GM12872 (cell line): Measurements from ENCODE around the gene SRP14.

ENCODE experiments used
- CTCF ChIP-seq: IDR thresholded peaks from 3 replicates; pipeline ENCODE4 v1.5.1; 2011; ENCODE audit warnings: low read depth, mild to moderate bottlenecking, low read length, moderate library complexity; ENCODE audit not compliant: insufficient read depth

SRP14 gene

DNA sequence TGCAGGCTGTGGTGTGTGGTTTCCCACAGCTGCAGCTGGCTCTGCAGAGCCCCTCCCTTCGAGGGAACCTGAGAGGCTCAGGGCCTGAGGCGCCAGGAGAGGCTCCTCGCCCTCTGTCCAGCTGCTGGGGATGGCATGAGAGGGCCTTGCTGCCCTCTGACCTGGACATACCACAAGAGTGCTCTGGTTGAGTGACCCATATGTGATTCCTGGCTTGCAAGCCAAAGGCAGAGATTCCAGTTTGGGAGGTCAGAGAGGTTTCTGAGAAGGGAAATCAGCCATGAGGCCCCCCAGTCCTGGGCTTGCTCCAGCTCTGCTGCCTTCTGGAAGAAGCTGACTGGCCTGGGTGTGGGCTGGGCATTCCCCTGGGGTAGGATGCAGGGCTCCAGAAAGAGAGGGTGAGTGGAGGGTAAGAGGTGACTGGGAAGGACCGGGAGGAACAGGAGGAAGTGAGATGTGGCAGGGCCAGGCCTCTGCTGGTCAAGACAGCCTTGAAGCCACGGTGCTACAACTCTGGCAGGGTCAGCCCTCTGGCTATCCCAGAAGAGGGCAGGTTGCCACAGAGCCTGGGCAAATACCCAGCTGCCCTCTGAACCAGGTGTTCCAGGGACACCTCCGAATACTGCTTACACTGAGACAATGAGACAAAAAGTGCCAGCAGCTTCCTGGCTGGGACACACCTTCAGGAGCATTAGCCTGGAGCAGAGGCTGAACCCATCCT is 16.0 kb upstream of the SRP14 start:
- TF ChIP-seq CTCF = no peak

DNA sequence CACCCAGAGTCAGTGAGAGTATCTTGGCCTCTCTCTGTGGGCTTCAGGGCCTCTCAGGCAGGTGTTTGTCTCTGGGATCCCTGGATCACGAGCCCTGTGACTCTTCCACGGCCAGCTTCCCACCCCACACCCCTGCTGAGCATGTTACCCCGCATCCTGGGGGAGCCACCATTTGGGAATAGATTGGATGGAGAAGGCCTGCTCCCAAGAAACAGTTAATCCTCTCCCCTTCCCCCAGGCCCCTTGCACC is 15.5 kb upstream of the SRP14 start:
- no peak for TF ChIP-seq CTCF

DNA sequence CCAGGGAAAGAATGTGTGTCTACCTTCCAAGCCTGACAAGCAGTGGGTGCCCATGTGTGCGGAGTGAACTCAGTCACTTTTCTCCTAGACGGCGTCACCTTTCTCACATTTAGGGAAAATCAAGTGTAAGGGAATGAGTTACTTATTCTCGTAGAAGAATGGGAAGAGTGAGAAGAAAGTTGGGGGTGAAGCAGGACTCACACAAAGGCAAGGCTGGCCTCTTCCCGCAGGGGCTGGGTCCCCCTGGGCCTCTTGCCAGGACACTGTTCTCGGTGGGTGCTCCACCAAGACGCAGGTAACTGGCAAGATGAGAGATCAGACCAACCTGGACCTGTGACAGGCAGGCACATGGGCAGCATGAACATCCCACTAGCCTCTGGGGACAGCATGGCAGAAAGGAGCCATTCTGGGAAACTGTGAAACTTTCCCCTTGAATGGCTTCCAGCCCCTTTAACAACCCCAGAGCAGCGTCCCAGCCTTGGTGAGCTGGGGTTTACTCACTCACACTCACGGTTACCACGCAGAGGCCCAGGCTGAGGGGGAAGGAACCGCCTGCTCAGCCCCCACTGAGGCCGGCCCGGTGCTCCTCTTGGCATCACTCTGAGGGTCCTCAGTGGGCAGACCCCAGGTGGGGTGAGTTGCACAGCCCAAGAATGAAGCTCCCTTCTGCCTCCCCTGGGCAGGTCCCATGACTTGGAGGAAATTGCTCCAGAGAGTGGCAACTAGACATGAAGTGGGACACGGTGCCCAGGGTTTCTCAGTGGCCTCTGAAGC is 15.0 kb upstream of the SRP14 start:
- TF ChIP-seq CTCF = no peak

- TF ChIP-seq CTCF = 0 out of 3 replicates have a peak, but pooled peaks have one; percentile 12
These were observed 14.3 kb upstream of the SRP14 start for GRCh38 chr15:40053079-40053830.

- TF ChIP-seq CTCF = no peak
These were observed 13.6 kb upstream of the SRP14 start for GRCh38 chr15:40052604-40053003.

DNA sequence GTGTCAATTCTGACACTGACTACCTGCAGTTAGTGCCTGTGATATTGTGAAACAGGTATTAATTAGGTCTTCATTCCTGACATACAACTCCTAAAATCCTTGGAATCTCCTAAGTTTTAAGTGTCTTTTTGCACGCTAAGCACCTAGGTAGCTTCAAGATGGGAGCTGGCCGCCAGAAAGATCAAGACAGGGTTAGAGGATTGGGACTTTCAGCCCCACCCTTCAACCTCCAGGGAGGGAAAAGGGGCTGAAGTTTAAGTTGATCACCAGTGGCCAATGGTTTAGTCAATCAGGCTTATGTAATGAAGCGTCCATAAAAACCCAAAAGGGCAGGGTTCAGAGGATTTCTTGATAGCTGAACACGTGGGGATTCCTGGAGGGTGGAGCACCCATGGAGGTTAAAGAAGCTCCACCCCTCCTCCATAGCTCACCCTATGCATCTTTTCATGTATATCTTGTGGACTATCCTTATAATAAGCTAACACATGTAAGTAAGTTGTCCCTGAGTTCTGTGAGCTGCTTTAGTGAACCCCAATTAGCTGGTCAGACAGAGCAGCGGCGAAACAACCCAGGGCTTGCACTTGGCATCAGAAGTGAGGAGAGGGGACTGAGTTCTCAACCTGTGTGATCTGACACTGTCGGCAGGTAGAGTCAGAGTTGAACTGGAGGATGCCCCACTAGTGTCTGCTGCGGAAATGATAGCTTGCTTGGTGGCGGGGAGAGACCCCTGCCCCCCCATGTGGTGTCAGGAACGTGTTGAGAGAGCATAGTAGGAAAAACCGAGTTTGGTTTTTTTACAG is 12.8 kb upstream of the SRP14 start:
- TF ChIP-seq CTCF = no peak
